K562 (cell line): ENCODE data around the gene EEPD1. TPM values are rescaled to one million over a fixed set of nuclear protein-coding genes. Genes with fewer than 3 reads are reported as not detected.

Source experiments
- AFF4 ChIP-seq: sonication (generic); formaldehyde crosslinking; IDR thresholded peaks from 2 replicates; pipeline ENCODE4 v1.8.0; 2023; ENCODE audit warnings: mild to moderate bottlenecking, missing genetic modification reagents
- ARHGAP35 ChIP-seq: fragments of 450-650 bp; IDR thresholded peaks from 2 replicates; pipeline ENCODE4 v1.6.1; 2018; ENCODE audit not compliant: partially characterized antibody
- ARID2 ChIP-seq: fragments of 450-650 bp; IDR thresholded peaks from 2 replicates; pipeline ENCODE4 v1.6.1; 2017; ENCODE audit warnings: antibody characterized with exemption, mild to moderate bottlenecking
- ASH1L ChIP-seq: fragments of 450-650 bp; IDR thresholded peaks from 2 replicates; pipeline ENCODE4 v1.6.1; 2018; ENCODE audit warnings: borderline replicate concordance, mild to moderate bottlenecking, low read depth; ENCODE audit not compliant: partially characterized antibody
- BDP1 ChIP-seq: IDR thresholded peaks from 3 replicates; pipeline ENCODE4 v1.6.1; 2011; ENCODE audit not compliant: insufficient read length, insufficient read depth
- BRD4 ChIP-seq: fragments of 200-600 bp; sonication (generic); IDR thresholded peaks from 2 replicates; pipeline ENCODE4 v1.6.1; 2017; ENCODE audit warnings: inconsistent platforms
- CBX2 ChIP-seq: fragments of 200-600 bp; sonication (generic); IDR thresholded peaks from one replicate; pipeline ENCODE4 v1.6.1; 2012; ENCODE audit warnings: mild to moderate bottlenecking, low read length, inconsistent platforms; ENCODE audit not compliant: insufficient read depth, poor library complexity, severe bottlenecking
- CCAR2 ChIP-seq: fragments of 200-400 bp; formaldehyde crosslinking; IDR thresholded peaks from 2 replicates; pipeline ENCODE4 v1.6.1; 2017; ENCODE audit warnings: mild to moderate bottlenecking, low read depth, low read length
- COPS2 ChIP-seq: fragments of 450-650 bp; conservative IDR thresholded peaks from 2 replicates; pipeline ENCODE4 v1.6.1; 2016; ENCODE audit warnings: mild to moderate bottlenecking, moderate library complexity
- CTBP1 ChIP-seq: fragments of 450-650 bp; IDR thresholded peaks from 2 replicates; pipeline ENCODE4 v1.6.1; 2016; ENCODE audit warnings: borderline replicate concordance
- ERF ChIP-seq: fragments of 450-650 bp; formaldehyde crosslinking; IDR thresholded peaks from 2 replicates; pipeline ENCODE4 v1.4.0; 2020; ENCODE audit warnings: mild to moderate bottlenecking, mixed read lengths
- GABPB1 ChIP-seq: sonication (generic); formaldehyde crosslinking; IDR thresholded peaks from 2 replicates; pipeline ENCODE4 v1.8.0; 2022; ENCODE audit warnings: mild to moderate bottlenecking, missing genetic modification reagents
- GABPB2 ChIP-seq: fragments of 250-450 bp; sonication (Bioruptor Pico); conservative IDR thresholded peaks from 2 replicates; pipeline ENCODE4 v1.5.1; 2021; ENCODE audit warnings: mild to moderate bottlenecking
- JUN ChIP-seq, 2 experiments: sonication (generic) in 1 of 2; formaldehyde crosslinking in 1 of 2; IDR thresholded peaks; 2 replicates each; pipeline versions ENCODE4 v1.6.1 to v1.8.0; 2012 to 2022; ENCODE audit warnings: borderline replicate concordance in 2 of 2, mild to moderate bottlenecking in 2 of 2, improper control_type of control experiment in 1 of 2, low read depth in 1 of 2, low read length in 1 of 2, missing genetic modification reagents in 1 of 2
- MTA1 ChIP-seq: fragments of 450-650 bp; IDR thresholded peaks from 2 replicates; pipeline ENCODE4 v1.6.1; 2017; ENCODE audit warnings: borderline replicate concordance
- PHF20 ChIP-seq: fragments of 450-650 bp; IDR thresholded peaks from 2 replicates; pipeline ENCODE4 v1.6.1; 2018; ENCODE audit not compliant: partially characterized antibody
- POLR2H ChIP-seq: IDR thresholded peaks from 2 replicates; pipeline ENCODE4 v1.6.1; 2016; ENCODE audit warnings: missing genetic modification characterization, low read depth, mild to moderate bottlenecking, control low read depth, missing compliant biosample characterization, moderate library complexity
- RBM34 ChIP-seq: fragments of 200-400 bp; formaldehyde crosslinking; IDR thresholded peaks from 2 replicates; pipeline ENCODE4 v1.6.1; 2018; ENCODE audit warnings: low read length, borderline replicate concordance; ENCODE audit not compliant: insufficient read depth
- SMAD3 ChIP-seq: fragments of 450-650 bp; formaldehyde crosslinking; conservative IDR thresholded peaks from 2 replicates; pipeline ENCODE4 v1.4.0; 2020; ENCODE audit warnings: mild to moderate bottlenecking
- TFAM ChIP-seq: fragments of 250-450 bp; sonication (Bioruptor Pico); conservative IDR thresholded peaks from 2 replicates; pipeline ENCODE4 v1.5.0; 2021; ENCODE audit warnings: mild to moderate bottlenecking, moderate library complexity
- TOE1 ChIP-seq, 2 experiments: fragments of 450-650 bp in 1 of 2; sonication (generic) in 1 of 2; formaldehyde crosslinking in 1 of 2; IDR thresholded peaks; 2 replicates each; pipeline versions ENCODE4 v1.7.1 to v1.8.0; 2016 to 2022; ENCODE audit warnings: borderline replicate concordance in 2 of 2, mild to moderate bottlenecking in 2 of 2, antibody characterized with exemption in 1 of 2, inconsistent platforms in 1 of 2, low read depth in 1 of 2, missing genetic modification reagents in 1 of 2, moderate library complexity in 1 of 2
- U2AF2 ChIP-seq: fragments of 200-400 bp; formaldehyde crosslinking; optimal IDR thresholded peaks from 2 replicates; pipeline ENCODE3; 2017; ENCODE audit warnings: low read depth, mild to moderate bottlenecking, low read length
- XRCC5 ChIP-seq: fragments of 200-400 bp; formaldehyde crosslinking; IDR thresholded peaks from 2 replicates; pipeline ENCODE4 v1.6.1; 2017; ENCODE audit warnings: low read depth, mild to moderate bottlenecking, low read length
- polyA plus RNA-seq, 8 experiments: library from polyadenylated mRNA; depleted of rRNA in 4 of 8; stranded (reverse) in 5 of 8; unstranded in 3 of 8; fragments of >200 nt; fragmentation: Nextera tagmentation in 2 of 8; fragmentation: Illumina TruSeq in 1 of 8; extraction: Ambion mirVana in 2 of 8; extraction: Trizol in 1 of 8; gene quantifications; 2 replicates each; pipeline versions ENCODE4 v1.2.1 to v1.2.3, GENCODE V29; 2011 to 2014; ENCODE audit warnings: inconsistent platforms in 1 of 8, missing spikeins in 1 of 8
- total RNA-seq, 7 experiments: library from RNA; depleted of rRNA in 6 of 7; stranded (reverse); fragments of >200 nt in 6 of 7; fragmentation: Illumina TruSeq in 2 of 7; extraction: Trizol in 2 of 7; gene quantifications; 2 replicates each; pipeline versions ENCODE4 v1.2.1 to v1.2.3, GENCODE V29; 2011 to 2021; ENCODE audit warnings: low replicate concordance in 1 of 7

Gene EEPD1
- total and polyA plus RNA-seq, 9 of the 15 experiments (the other 6 are each of a cell fraction or from before 2014, with no cell fraction given): 0.01 to 1.5 (median 0.74) TPM; not detected in 1

DNA sequence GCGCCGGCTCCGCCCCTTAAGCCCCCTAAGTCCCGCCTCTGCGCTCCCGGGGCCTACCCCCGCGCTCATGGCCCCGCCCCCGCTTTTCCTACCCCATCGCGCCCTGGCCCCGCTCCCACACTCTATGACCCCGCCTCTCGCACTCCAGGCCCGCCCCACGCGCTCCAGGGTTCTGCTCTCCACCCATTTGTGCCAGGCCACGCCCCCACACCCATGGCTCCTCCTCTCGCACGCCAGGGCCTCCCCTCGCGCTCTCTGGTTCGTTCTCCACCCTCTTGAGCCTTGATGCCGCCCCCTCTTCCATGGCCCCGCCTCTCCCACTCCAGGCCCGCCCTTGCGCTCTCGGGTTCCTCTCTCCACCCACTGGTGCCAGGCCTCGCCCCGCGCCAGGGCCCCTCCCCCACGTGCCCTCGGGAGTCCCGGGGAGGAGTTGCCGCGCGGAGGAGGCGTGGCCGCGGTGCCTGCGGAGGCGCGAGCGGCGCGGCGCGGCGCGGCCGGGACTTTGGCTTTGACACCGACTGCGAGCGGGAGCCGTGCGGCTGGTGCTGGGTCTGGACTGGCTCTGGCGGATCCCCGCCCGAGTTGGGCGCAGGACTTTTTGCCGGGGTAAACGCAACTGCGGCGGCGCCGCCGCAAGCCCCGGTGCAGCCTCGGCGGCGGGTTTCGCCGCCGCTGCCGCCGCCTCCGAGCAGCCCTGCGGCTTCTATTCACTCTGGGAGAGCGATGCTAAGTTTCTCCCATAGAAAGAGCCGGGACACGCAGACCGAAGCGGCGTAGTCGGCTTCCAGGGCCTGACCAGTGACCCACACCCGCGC lies at the start of gene EEPD1 (continued):
- TF ChIP-seq AFF4: peak; percentile 74
- no peak for TF ChIP-seq MTA1
- TF ChIP-seq BRD4: no peak
- no peak for TF ChIP-seq BDP1
- TF ChIP-seq ASH1L: no peak
- TF ChIP-seq TOE1 (IDR thresholded peaks at IDR 0.05; ENCODE audit: borderline replicate concordance): 0 out of 2 replicates have a peak, but pooled peaks have one; percentile 23
- TF ChIP-seq TOE1 (CRISPR knock-in tag; IDR thresholded peaks at IDR 0.05; ENCODE audit: borderline replicate concordance, low read depth): no peak
- TF ChIP-seq ERF (CRISPR knock-in tag): no peak
- peak; percentile 94 for TF ChIP-seq CTBP1
- no peak for TF ChIP-seq GABPB2 (CRISPR knock-in tag)
- no peak for TF ChIP-seq U2AF2
- TF ChIP-seq POLR2H (tag): no peak
- no peak for TF ChIP-seq CBX2
- TF ChIP-seq CCAR2: no peak
- TF ChIP-seq ARHGAP35: no peak
- peak; percentile 27 for TF ChIP-seq GABPB1 (CRISPR knock-in tag)
- TF ChIP-seq SMAD3 (CRISPR knock-in tag): no peak
- TF ChIP-seq XRCC5: no peak
- no peak for TF ChIP-seq JUN (IDR thresholded peaks at IDR 0.05; ENCODE audit: borderline replicate concordance, low read depth, low read length)
- no peak for TF ChIP-seq JUN (CRISPR knock-in tag; IDR thresholded peaks at IDR 0.05; ENCODE audit: borderline replicate concordance)
- TF ChIP-seq TFAM (CRISPR knock-in tag): no peak
- no peak for TF ChIP-seq PHF20
- no peak for TF ChIP-seq RBM34
- no peak for TF ChIP-seq COPS2
- TF ChIP-seq ARID2: no peak
